SK-N-SH treated with all-trans-retinoic acid at 6 μM for 48 hours (cell line): Measurements from ENCODE around the gene RNU7-1.

Experiments used
- ATAC-seq: fragments of 200-7000 bp; cut with Tn5 transposase; 3 replicates; pipeline ENCODE4 v1.9.1; 2020; ENCODE audit warnings: mild to moderate bottlenecking, moderate library complexity
- BACH2 ChIP-seq: fragments of 250-450 bp; sonication (Bioruptor Pico); IDR thresholded peaks from 2 replicates; pipeline ENCODE4 v1.9.0; 2021; ENCODE audit warnings: mild to moderate bottlenecking, borderline replicate concordance
- CREB5 ChIP-seq: fragments of 250-450 bp; sonication (Bioruptor Pico); IDR thresholded peaks from 2 replicates; pipeline ENCODE4 v1.5.1; 2020; ENCODE audit warnings: low read depth, mild to moderate bottlenecking, moderate library complexity
- CSRNP3 ChIP-seq: fragments of 250-450 bp; sonication (Bioruptor Pico); IDR thresholded peaks from 2 replicates; pipeline ENCODE4 v1.5.1; 2021; ENCODE audit warnings: mild to moderate bottlenecking, moderate library complexity
- ESRRG ChIP-seq: fragments of 250-450 bp; sonication (Bioruptor Pico); IDR thresholded peaks from 2 replicates; pipeline ENCODE4 v1.6.1; 2021; ENCODE audit warnings: mild to moderate bottlenecking
- ISL1 ChIP-seq: fragments of 250-450 bp; sonication (Bioruptor Pico); IDR thresholded peaks from 2 replicates; pipeline ENCODE4 v2.1.2; 2022; ENCODE audit warnings: mild to moderate bottlenecking, moderate library complexity
- PATZ1 ChIP-seq: fragments of 250-450 bp; sonication (Bioruptor Pico); IDR thresholded peaks from 2 replicates; pipeline ENCODE4 v1.8.0; 2020; ENCODE audit warnings: mild to moderate bottlenecking, moderate library complexity, borderline replicate concordance
- POU6F1 ChIP-seq: fragments of 250-450 bp; sonication (Bioruptor Pico); IDR thresholded peaks from 2 replicates; pipeline ENCODE4 v1.8.0; 2021; ENCODE audit warnings: low read depth, mild to moderate bottlenecking, moderate library complexity, borderline replicate concordance
- RARB ChIP-seq: fragments of 250-450 bp; sonication (Bioruptor Pico); IDR thresholded peaks from 2 replicates; pipeline ENCODE4 v1.8.0; 2021; ENCODE audit warnings: mild to moderate bottlenecking, moderate library complexity
- SNAI2 ChIP-seq: fragments of 250-450 bp; sonication (Bioruptor Pico); IDR thresholded peaks from 2 replicates; pipeline ENCODE4 v1.5.0; 2020; ENCODE audit warnings: mild to moderate bottlenecking, moderate library complexity
- TSHZ2 ChIP-seq: fragments of 250-450 bp; sonication (Bioruptor Pico); IDR thresholded peaks from 2 replicates; pipeline ENCODE4 v1.5.0; 2020; ENCODE audit warnings: mild to moderate bottlenecking, moderate library complexity
- ZC3H10 ChIP-seq: fragments of 250-450 bp; sonication (Bioruptor Pico); IDR thresholded peaks from 2 replicates; pipeline ENCODE4 v1.5.1; 2021; ENCODE audit warnings: mild to moderate bottlenecking, moderate library complexity
- ZFP3 ChIP-seq: fragments of 250-450 bp; sonication (Bioruptor Pico); IDR thresholded peaks from 2 replicates; pipeline ENCODE4 v1.5.0; 2020; ENCODE audit warnings: mild to moderate bottlenecking, moderate library complexity
- ZFP30 ChIP-seq: fragments of 450-650 bp; formaldehyde crosslinking; IDR thresholded peaks from 2 replicates; pipeline ENCODE4 v1.5.0; 2022; ENCODE audit warnings: mild to moderate bottlenecking, moderate library complexity
- ZNF565 ChIP-seq: fragments of 450-650 bp; formaldehyde crosslinking; conservative IDR thresholded peaks from 2 replicates; pipeline ENCODE4 v1.5.0; 2020; ENCODE audit warnings: low read depth, mild to moderate bottlenecking, moderate library complexity
- ZNF70 ChIP-seq: fragments of 450-650 bp; formaldehyde crosslinking; IDR thresholded peaks from 2 replicates; pipeline ENCODE4 v1.5.0; 2020; ENCODE audit warnings: mild to moderate bottlenecking, moderate library complexity
- ZNF8 ChIP-seq: fragments of 450-650 bp; formaldehyde crosslinking; IDR thresholded peaks from 2 replicates; pipeline ENCODE4 v1.5.0; 2020; ENCODE audit warnings: mild to moderate bottlenecking, moderate library complexity

Gene RNU7-1

GRCh38 chr12:6975297-6976032, 31.8 kb downstream of the RNU7-1 start:
- no peak for ATAC-seq
- TF ChIP-seq PATZ1 (CRISPR knock-in tag) (no peak), CSRNP3 (CRISPR knock-in tag) (no peak), ZNF70 (no peak), TSHZ2 (CRISPR knock-in tag) (no peak), ZC3H10 (CRISPR knock-in tag) (no peak), ZFP30 (CRISPR knock-in tag) (no peak), POU6F1 (no peak), ZNF8 (CRISPR knock-in tag) (no peak), ZNF565 (no peak), CREB5 (CRISPR knock-in tag) (no peak)

- TF ChIP-seq ZNF8 (CRISPR knock-in tag) (no peak), RARB (CRISPR knock-in tag) (no peak), ZC3H10 (CRISPR knock-in tag) (no peak), POU6F1 (no peak), TSHZ2 (CRISPR knock-in tag) (no peak)
- no peak for ATAC-seq
These were observed 34.0 kb downstream of the RNU7-1 start for GRCh38 chr12:6977653-6978052.

GRCh38 chr12:6978188-6978587, 34.6 kb downstream of the RNU7-1 start:
- no peak for ATAC-seq
- TF ChIP-seq ISL1 (CRISPR knock-in tag) (no peak), BACH2 (no peak), POU6F1 (no peak), SNAI2 (no peak), ESRRG (CRISPR knock-in tag) (no peak), CSRNP3 (CRISPR knock-in tag) (no peak), PATZ1 (CRISPR knock-in tag) (no peak), ZFP3 (CRISPR knock-in tag) (no peak)
